ENCODE results near the gene CFL1. TPM values are rescaled to one million over a fixed set of nuclear protein-coding genes. Genes with fewer than 3 reads are reported as not detected.
"Not testable (repeated sequence)": the region's sequence is repeated elsewhere in the genome, so short reads cannot be mapped to it uniquely, and the experiment has no call there.

CFL1 gene
- total and polyA plus RNA-seq, 2 of the 4 experiments (the other 2 are of a cell fraction): 960 to 2,231 TPM

DNA sequence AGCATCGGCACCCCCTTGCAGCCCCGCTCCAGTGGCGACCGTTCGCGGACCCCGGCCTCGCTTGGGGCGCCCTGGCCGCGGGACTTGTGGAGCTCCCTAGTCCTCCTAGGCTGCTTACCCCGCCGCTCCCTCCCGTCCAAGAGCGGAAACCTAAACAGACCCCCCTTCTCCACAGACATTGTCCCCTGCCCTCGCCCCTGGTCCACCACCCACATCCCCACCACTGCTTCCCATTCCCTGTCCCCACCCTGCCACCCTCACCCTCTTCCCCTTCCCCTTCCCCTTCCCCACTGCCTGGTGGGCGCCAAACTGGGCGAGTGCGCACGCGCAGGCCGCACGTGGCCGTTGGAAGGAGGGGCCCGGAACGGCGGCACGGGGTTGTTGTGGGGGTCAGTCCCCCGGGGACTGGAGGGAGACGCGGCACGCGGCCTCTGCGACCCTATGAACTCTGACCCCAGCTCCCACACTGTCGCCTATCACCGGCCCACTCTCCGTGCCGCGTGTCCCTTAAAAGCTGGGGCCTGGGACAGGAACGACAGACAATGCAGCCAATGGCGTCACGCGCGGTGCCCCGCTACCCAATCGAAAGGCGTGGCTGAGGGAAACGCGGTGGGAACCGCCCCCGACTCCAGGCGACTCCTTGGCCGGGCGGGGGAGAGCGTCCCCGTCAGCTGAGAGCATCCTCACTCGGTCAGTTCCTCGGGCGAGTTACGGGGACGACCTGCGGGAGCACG, 24.5 kb downstream of the CFL1 start, which contains the start of gene SNX32 (continued):
- TF ChIP-seq, protein P1, sequence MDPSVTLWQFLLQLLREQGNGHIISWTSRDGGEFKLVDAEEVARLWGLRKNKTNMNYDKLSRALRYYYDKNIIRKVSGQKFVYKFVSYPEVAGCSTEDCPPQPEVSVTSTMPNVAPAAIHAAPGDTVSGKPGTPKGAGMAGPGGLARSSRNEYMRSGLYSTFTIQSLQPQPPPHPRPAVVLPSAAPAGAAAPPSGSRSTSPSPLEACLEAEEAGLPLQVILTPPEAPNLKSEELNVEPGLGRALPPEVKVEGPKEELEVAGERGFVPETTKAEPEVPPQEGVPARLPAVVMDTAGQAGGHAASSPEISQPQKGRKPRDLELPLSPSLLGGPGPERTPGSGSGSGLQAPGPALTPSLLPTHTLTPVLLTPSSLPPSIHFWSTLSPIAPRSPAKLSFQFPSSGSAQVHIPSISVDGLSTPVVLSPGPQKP (IDR thresholded peaks at IDR 0.05; ENCODE audit: borderline replicate concordance, low read depth, low read length): no peak
- TF ChIP-seq FOS (IDR thresholded peaks at IDR 0.05; ENCODE audit: low read depth, low read length): peak; percentile 76; the same call in 1 of the 2 replicates

DNA sequence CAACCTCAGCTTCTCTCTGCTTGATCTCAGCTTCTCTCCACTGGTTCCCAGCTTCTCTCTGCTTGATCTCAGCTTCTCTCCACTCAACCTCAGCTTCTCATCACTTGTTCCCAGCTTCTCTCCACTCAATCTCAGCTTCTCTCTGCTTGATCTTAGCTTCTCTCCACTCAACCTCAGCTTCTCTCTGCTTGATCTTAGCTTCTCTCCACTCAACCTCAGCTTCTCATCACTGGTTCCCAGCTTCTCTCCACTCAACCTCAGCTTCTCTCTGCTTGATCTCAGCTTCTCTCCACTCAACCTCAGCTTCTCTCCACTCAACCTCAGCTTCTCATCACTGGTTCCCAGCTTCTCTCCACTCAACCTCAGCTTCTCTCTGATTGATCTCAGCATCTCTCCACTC, 25.7 kb downstream of the CFL1 start:
- Histone ChIP-seq H3K9me1 (ENCODE audit: insufficient read depth, low read length) (peaks cover 21% of the 10 kb centered on the region), H3K79me1 (ENCODE audit: low read depth in 1 of 2, low read length in 2 of 2) (peaks cover 6 to 12% of the 10 kb centered on the region in 2 experiments; a peak in 2 of 4 replicates), H3K27me3 (ENCODE audit: control insufficient read depth, insufficient read depth, low read length) (peaks cover 16% of the 10 kb centered on the region)
- H3K4me1 ChIP-seq (ENCODE audit: control insufficient read depth, insufficient read depth, low read length); H2BK120ac ChIP-seq (ENCODE audit: low read depth, low read length); H3K4me2 ChIP-seq (ENCODE audit: low read depth, low read length); H4K8ac ChIP-seq (ENCODE audit: low read depth in 2 of 2, low read length in 2 of 2); H4K5ac ChIP-seq (ENCODE audit: low read depth, low read length); POLR2A ChIA-PET (ENCODE audit: unreplicated experiment); H3K4ac ChIP-seq (ENCODE audit: low read depth, low read length); H3K9ac ChIP-seq (ENCODE audit: low read depth, low read length); H3K27ac ChIP-seq (ENCODE audit: insufficient read depth, low read length); H2BK20ac ChIP-seq (ENCODE audit: low read depth, low read length); H3K9me3 ChIP-seq (ENCODE audit: control insufficient read depth, insufficient read depth, low read length); dilution Hi-C loops (cut with HindIII; ENCODE audit: low sequenced_read_pairs, unreplicated experiment); H3K4me3 ChIP-seq (ENCODE audit: insufficient read depth, low read depth, low read length); H3K18ac ChIP-seq (ENCODE audit: low read depth, low read length); H4K91ac ChIP-seq (ENCODE audit: insufficient read depth, low read depth, low read length); H2AK5ac ChIP-seq (ENCODE audit: low read depth, low read length); H3K23ac ChIP-seq (ENCODE audit: low read depth, low read length); H2AFZ ChIP-seq (replicated peaks; ENCODE audit: low read length, poor library complexity); intact Hi-C loops (cut with micrococcal nuclease); H3K14ac ChIP-seq (replicated peaks; ENCODE audit: low read depth, low read length); H2AK9ac ChIP-seq (replicated peaks; ENCODE audit: low read depth, low read length, poor library complexity); H3K36me3 ChIP-seq (ENCODE audit: control insufficient read depth, insufficient read depth, low read length); H4K20me1 ChIP-seq (ENCODE audit: insufficient read depth, low read length); H2BK5ac ChIP-seq (ENCODE audit: low read depth, low read length, poor library complexity, severe bottlenecking); BruUV-seq (replicated peaks); ATAC-seq (ENCODE audit: low read depth); H3K56ac ChIP-seq (ENCODE audit: extremely low read depth, insufficient read depth, low read length); DNase-seq; H2BK15ac ChIP-seq (ENCODE audit: low read depth, low read length); in situ Hi-C loops (cut with MboI; ENCODE audit: low sequenced_read_pairs): not testable (repeated sequence)
- CTCF ChIA-PET: interaction anchor here (0.7 kb wide), 1 partner anchor 235 kb away, joined by 3 read pairs; no protein-coding TSS in a partner anchor
